NCI-H510A treated with DMSO at 0.1 percent for 48 hours (cell line): ENCODE measurements around the gene NBDY.
"Not testable (repeated sequence)": the region's sequence is repeated elsewhere in the genome, so short reads cannot be mapped to it uniquely, and the experiment has no call there.

Source experiments
- DNase-seq: peaks from one replicate; lab custom pipeline; 2025; lab: John Stamatoyannopoulos, UW

Gene NBDY

DNA sequence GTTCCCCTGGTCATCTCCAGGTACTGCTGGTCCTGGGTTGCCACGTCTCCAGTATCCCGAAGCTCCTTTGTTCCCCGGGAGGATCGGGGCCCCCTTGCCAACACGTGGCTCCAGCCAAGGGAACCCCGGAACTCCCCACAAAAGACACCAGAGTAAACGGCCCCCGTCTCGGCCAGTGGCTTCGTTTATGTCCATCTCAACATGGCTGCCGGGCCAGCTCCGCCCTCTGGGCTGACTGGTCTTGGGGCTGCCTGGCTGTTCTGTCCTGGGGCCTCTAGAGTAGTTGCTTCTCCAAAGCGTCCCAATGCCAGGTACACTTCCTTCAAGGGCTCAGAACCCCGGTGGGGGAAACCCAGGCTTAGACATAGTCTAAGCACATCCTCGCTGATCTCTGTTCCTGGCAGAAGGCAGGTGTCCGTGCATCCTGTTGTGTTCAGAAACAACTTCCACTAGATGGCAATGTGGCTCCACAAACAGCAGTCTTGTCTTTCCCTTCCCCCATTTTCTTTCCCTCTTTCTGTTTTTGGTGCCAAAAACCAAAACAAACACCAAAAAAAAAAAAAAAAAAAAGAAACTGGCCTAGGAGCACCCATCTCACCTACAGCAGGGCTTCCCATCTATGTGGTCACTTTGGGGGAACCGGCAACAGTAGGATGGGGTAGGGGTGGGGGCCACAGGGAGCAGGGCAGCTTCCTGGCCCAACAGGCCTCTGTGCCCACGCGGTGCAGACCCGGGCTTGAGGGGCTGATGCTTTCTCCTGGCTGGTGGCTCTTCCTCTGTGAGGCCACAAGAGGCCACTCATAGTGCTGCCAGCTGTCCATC lies 35.3 kb downstream of the NBDY start:
- no peak for DNase-seq

DNA sequence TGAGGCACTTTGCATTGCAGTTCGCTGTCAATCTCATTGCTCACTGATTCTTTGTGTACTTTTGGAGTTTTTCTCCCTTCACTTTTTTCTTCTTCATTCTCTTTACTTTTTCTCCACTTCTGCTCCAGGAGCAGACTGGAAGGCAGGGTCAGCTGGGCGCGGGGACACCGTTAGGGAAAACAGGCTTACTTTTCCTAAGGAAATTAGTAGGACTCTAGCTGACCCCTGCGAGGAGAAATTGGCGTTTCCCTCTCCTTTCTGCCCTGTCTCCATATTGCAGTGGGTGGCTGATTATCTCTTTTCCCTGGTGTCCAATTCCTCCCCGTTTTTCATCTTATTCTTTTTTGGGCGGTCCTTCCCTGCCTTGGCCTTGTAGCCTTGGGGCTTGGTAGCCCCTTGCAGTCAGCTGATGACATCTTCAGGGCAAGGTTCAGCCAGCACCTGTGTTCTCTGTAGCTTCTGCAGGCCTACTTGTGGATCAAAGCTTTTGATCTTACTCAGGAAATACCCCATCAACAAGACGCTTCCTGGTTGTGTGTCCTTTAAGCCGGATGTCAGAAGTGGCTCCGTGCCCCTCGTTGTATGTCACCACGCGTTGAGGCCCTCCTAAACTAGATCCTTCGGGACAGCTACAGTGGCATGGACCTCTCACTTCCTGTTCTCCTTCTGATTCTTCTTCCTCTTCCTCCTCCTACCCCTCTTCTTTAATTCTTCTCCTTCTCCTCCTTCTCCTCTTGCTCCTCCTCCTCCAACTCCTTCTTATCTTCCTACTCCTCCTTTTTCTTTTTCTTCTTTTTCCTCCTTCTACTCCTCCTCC lies 36.1 kb downstream of the NBDY start:
- DNase-seq: no peak

DNA sequence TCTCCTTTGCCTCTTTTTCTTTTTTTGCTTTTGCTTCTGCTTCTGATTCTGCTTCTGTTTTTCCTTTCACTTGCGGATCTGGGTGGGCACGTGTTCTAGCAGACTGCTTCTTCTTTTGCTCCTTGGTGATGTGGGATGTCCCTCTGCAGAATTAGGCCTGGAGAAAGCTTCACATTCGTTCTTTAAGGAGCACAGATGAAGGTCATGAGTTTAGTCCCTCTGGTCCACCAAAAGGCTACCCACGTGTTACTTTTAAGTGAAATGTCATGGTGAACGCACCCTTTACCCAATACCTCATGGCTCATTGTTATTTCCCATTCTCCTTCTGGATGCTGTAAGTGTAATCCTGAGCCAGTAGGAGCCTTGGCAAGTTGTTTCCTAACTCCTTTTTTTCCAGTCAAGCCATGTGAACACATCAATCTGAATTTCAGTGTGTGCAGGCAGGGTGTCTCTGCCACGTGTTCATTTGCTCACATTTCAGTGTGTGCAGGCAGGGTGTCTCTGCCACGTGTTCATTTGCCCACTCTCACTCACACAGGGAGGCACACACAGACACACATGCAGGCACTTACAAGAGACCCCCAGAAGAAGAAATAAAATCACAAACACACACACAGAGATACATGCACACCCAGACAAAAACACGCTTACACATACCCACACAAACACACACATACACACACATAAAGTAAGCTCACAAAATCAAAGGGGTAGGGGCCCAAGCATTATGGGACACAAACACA lies 36.9 kb downstream of the NBDY start:
- no peak for DNase-seq

DNA sequence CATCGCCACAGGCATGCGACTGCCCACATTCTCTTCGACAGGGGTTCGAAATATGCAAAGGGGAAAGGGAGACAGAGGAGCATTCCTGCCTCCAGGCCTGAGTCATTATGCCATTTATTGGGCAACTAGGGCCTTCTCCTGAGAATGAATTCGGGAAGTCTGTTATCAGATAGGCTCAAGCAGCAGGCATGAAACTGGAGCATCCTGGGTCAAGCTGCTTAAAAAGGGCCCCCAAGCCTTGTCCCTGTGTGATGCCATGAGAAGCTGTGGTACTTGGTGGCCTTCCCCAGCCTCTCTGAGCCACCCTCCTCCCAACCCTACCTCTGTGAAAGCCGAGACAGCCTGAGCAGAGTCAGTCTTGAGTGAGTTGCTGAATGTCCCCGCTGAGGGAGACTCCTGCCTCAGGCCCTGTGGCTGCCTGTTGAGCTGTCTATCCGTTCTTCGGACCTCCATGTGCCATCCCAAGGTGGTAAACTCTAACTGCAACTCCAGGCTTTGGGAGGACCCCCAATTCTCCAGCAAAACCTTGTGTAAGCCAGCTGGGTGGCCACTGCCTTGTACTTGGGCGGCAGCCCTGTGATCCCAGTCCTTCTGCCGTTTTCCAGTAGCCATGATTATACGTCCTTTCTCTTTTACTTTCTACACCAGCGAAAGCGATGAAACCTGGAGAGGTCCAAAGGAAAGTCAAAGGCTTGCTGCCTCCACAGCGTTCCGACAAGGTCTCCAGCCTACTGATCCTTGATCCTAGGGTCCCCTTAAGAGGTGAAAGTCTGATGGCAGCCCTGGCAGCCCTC lies 37.7 kb downstream of the NBDY start:
- DNase-seq: no peak

DNA sequence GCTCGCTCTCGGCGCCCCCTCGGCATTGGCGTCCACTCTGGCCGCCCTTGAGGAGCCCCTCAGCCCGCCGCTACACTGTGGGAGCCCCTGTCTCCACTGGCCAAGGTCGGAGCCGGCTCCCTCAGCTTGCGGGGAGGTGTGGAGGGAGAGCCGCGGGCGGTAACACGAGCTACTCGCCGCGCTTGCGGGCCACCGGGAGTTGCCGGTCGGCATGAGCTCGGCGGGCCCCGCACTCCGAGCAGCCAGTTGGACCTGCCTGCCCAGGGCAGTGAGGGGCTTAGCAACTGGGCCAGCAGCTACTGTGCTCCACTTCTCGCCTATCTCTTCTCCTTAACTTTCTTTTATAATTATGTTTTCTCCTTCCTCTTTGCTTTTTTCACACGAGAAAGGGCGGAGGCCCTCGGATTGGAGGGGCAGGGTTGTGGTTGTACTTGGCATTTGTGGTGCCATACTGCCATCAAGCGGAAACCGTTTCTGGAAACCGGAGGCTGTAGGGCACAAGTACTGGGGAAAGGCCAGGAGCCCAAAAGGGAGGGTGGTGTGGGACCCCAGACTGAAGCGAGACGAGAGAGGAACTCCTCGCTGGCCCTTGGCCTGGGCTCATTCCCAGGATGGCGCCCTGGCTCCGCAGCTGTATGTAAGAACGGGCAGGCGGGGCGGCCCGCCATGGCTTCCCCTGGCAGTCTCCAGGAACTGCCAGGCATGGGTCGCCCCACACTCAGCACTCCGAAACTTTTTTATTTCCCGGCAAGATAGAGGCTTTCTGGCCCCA lies 38.5 kb downstream of the NBDY start:
- DNase-seq: not testable (repeated sequence)

DNA sequence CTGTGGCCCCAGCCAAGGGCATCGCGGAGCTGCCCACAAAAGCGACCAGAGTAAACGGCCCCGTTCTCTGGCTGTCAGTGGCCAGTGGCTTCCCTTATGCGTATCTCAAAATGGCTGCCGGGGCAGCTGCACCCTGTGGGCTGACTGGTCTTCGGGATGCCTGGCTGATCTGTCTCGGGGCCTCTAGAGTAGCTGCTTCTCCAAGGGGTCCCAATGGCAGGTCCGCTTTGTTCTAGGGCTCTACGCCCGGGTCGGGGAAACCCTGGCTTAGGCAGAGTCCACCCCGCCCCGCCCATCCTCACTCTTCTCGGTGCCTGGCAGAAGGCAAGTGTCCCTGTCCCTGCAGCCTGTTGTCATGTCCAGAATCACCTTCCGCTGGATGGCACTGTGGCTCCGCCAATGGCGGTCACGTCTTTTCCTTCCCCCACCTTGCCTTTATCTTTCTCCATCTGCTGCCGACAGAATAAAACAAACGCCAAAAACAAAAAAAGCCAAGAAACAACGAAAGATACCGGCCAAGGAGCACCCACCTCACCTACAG lies 39.1 kb downstream of the NBDY start:
- not testable (repeated sequence) for DNase-seq

DNA sequence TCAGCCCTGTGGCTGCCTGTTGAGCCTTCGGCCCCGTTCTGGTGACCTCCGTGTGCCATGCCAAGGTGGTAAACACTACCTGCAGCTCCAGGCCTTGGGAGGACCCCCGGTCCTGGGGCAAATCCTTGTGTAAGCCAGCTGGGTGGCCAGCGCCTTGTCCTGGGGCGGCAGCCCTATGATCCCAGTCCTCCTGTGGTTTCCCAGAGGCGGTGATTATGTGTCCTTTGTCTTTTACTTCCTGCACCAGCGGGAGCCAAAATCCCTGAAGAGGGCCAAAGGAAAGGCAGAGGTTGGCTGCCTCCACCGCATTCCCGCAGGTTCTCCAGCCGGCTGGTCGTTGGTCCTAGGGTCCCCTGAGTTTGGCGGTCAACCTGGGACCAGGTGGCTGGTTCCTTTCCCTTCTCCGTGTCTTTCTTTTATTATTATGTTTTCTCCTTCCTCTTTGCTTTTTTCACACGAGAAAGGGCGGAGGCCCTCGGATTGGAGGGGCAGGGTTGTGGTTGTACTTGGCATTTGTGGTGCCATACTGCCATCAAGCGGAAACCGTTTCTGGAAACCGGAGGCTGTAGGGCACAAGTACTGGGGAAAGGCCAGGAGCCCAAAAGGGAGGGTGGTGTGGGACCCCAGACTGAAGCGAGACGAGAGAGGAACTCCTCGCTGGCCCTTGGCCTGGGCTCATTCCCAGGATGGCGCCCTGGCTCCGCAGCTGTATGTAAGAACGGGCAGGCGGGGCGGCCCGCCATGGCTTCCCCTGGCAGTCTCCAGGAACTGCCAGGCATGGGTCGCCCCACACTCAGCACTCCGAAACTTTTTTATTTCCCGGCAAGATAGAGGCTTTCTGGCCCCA lies 43.9 kb downstream of the NBDY start:
- not testable (repeated sequence) for DNase-seq

DNA sequence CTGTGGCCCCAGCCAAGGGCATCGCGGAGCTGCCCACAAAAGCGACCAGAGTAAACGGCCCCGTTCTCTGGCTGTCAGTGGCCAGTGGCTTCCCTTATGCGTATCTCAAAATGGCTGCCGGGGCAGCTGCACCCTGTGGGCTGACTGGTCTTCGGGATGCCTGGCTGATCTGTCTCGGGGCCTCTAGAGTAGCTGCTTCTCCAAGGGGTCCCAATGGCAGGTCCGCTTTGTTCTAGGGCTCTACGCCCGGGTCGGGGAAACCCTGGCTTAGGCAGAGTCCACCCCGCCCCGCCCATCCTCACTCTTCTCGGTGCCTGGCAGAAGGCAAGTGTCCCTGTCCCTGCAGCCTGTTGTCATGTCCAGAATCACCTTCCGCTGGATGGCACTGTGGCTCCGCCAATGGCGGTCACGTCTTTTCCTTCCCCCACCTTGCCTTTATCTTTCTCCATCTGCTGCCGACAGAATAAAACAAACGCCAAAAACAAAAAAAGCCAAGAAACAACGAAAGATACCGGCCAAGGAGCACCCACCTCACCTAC lies 44.5 kb downstream of the NBDY start:
- DNase-seq: not testable (repeated sequence)

DNA sequence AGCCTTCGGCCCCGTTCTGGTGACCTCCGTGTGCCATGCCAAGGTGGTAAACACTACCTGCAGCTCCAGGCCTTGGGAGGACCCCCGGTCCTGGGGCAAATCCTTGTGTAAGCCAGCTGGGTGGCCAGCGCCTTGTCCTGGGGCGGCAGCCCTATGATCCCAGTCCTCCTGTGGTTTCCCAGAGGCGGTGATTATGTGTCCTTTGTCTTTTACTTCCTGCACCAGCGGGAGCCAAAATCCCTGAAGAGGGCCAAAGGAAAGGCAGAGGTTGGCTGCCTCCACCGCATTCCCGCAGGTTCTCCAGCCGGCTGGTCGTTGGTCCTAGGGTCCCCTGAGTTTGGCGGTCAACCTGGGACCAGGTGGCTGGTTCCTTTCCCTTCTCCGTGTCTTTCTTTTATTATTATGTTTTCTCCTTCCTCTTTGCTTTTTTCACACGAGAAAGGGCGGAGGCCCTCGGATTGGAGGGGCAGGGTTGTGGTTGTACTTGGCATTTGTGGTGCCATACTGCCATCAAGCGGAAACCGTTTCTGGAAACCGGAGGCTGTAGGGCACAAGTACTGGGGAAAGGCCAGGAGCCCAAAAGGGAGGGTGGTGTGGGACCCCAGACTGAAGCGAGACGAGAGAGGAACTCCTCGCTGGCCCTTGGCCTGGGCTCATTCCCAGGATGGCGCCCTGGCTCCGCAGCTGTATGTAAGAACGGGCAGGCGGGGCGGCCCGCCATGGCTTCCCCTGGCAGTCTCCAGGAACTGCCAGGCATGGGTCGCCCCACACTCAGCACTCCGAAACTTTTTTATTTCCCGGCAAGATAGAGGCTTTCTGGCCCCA lies 49.3 kb downstream of the NBDY start:
- DNase-seq: not testable (repeated sequence)

DNA sequence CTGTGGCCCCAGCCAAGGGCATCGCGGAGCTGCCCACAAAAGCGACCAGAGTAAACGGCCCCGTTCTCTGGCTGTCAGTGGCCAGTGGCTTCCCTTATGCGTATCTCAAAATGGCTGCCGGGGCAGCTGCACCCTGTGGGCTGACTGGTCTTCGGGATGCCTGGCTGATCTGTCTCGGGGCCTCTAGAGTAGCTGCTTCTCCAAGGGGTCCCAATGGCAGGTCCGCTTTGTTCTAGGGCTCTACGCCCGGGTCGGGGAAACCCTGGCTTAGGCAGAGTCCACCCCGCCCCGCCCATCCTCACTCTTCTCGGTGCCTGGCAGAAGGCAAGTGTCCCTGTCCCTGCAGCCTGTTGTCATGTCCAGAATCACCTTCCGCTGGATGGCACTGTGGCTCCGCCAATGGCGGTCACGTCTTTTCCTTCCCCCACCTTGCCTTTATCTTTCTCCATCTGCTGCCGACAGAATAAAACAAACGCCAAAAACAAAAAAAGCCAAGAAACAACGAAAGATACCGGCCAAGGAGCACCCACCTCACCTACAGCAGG lies 50.0 kb downstream of the NBDY start:
- not testable (repeated sequence) for DNase-seq

DNA sequence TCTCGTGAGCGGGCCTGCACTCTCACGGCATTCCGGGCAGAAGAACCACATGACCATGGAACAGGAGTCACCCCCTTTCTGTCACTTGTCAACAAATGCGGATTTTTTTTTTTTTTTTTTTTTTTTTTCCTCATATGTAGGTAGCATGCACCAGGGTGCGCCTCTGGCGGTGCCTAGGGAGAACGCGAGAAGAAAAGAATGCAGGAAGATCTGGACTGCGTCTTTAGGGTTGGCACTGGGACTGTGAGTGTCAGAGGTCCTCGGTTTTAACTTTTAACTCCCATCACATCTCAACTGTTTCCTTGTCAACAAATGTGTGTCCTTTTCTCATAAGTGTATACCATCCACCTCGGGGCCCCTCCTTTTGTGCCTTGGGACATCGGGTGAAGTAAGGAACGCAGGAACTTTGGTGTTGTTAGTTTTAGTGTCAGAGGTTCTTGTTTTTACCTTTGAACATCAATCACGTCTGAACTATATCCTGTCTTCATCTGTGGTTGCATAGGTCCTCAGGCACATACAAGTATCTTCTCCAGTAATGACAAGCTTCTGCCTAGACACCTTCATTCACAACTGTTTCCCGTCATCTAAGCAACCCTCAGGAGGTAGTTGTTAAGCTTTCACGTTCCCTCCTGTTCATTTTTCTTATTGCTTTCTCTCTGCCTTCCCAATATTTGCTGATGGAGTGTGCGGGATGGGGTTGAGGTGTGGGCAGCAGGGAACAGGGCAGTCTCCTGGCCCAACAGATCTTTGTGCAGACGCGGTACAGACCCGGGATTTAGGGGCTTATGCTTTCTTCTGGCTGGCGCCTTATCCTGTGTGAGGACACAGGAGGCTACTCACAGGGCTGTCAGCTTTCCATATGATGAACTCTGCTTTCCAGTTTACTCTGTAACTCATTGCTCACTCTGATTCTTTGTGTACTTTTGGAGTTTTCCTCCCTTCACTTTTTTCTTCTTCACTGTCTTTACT lies 51.9 kb downstream of the NBDY start:
- DNase-seq: not testable (repeated sequence)

DNA sequence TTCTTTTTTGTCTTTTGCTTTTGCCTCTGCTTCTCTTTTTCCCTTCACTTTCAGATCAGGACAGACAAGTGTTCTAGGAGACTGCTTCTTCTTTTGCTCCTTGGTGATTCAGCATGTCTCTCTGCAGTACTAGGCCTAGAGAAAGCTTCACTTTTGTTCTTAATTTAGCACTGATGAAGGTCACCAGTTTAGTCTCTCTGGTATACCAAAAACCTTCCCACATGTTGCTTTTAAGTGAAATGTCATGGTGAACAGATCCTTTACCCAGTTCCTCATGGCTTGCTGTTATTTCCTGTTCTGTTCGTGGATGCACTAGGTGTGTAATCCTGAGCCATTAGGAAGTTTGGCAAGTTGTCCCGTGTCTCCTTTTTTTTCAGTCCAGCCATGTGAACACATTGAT lies 53.3 kb downstream of the NBDY start:
- no peak for DNase-seq

DNA sequence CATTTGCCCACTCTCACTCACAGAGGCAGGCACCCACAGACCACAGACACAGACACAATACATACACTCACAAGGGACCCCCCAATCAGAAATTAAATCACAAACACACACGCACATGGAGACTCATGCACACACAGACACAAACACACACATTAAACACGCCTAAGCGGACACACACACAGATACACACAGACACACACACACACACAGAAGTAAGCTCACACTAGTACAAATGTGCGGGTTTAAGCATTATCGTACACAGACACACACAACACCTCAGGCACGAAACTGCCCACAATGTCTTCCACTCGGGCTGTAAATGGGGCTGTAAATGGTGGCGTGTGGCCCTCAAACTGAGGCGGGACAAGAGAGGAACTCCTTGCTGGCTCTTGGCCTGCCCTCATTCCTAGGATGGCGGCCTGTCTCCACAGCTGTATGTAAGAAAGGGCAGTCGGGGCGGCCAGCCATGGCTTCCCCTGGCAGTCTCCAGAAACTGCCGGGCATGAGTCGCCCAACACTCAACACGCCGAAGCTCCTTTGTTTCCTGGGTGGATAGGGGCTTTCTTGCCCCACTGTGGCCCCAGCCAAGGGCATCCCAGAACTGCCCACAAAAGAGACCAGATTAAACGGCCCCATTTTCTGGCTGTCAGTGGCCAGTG lies 53.9 kb downstream of the NBDY start:
- DNase-seq: no peak

DNA sequence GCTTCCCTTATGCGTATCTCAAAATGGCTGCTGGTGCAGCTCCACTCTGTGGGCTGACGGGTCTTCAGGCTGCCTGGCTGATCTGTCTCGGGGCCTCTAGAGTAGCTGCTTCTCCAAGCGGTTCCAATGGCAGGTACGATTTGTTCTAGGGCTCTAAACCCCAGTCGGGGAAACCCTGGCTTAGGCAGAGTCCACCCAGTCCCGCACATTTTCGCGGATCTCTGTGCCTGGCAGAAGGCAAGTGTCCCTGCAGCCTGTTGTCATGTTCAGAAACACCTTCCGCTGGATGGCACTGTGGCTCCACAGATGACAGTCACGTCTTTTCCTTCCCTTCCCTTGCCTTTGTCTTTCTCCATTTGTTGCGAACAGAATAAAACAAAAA lies 54.4 kb downstream of the NBDY start:
- DNase-seq: no peak

DNA sequence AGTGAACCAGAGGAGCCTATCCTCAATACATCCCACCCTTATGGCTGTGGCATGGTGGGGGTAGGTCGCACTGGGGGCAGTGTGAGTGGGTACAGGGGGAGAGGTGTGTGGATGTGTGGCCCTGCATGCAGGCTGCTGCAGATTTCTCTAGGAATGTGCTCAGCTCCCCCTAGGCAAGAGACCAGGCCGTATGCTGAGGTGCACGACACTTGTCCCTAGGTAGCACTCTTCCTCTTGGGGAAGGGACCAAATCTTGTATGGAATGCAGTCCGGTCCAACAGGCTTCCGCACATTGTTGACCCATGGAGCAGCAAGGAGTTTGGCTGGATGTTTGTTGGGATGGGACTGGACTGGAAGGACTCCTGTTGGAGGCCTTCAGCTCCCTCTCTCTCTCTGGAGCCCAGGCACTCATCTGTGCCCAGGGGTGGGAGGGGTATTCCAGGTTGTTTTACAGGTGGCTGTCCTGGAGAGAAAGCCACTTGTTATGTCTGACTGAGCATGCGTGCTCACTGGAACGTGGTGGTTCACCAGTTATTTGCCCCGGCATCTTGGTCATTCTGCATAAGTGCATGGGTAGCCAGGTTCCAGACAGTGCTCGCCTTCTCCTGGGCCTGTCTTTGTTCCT lies 55.1 kb downstream of the NBDY start:
- no peak for DNase-seq

DNA sequence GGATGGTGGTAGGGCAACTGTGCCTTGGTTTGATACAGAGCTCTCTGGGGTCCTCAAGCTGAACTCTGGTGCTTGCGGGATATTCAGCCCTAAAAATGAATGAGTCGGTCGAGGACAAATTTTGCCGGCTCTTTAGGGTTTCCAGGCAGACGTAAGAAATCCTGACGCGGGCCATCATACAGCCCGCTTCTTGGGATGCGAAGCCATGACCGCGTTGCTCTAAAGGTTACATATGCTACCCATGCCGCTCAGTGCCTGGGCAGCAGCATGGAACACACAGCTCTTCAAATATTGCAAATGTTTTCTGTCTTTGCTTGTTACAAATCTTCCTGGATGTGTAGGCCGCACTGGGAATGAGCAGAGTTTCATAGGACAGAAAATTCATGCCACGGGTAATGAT lies 55.6 kb downstream of the NBDY start:
- no peak for DNase-seq
